ENCODE results near the gene EIF4E3. TPM values are rescaled to one million over a fixed set of nuclear protein-coding genes. Genes with fewer than 3 reads are reported as not detected.

Gene EIF4E3
- total and polyA plus RNA-seq, 2 of the 13 experiments (the other 11 are each of a cell fraction or from before 2014, with no cell fraction given) = 0.07 to 0.15 TPM

DNA sequence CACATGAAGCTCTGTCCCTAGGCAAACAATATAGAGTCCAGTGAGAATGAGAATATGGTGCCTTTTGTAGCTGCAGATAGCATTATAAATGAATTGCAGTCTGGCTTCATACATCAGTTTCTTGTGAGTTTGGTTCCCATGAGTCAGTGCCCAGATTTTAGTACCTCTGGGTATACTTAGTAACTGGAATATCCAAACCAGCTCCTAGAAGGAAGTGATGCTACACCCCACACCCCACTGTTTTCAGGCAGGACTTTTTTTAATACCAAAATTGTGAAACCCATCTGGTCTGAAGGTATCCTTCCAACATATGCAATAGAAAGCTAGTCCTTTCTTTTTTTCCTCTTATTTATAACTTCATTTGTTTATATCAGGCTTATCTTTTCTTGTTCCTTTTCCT, 99.5 kb downstream of the EIF4E3 start:
- no TSS peak for BruUV-seq (replicated peaks)
- POLR2A ChIA-PET = no interaction called here
- CTCF ChIA-PET (ENCODE audit: low intra/inter-chr PET ratio, low total read pairs) = no interaction called here
- DNase-seq (ENCODE audit: low spot score) (no peak), FAIRE-seq (no peak), ATAC-seq (no peak)
- Histone ChIP-seq H3K9ac (ENCODE audit: insufficient read depth, low read depth, low read length) (no peak overlapping the region), H3K27me3 (ENCODE audit: control insufficient read depth in 1 of 2, insufficient read depth in 2 of 2, low read length in 2 of 2) (peaks cover 2 to 26% of the 10 kb centered on the region in 2 experiments; a peak in 3 of 5 replicates), H3K36me3 (replicated peaks in 1 of 2; ENCODE audit: control insufficient read depth in 1 of 2, insufficient read depth in 2 of 2, low read length in 2 of 2) (no peaks in the 10 kb centered on the region), H3K4me2 (ENCODE audit: low read depth, low read length) (no peak overlapping the region), H3K4me3 (replicated peaks in 1 of 3; ENCODE audit: insufficient read depth in 1 of 3, low read depth in 2 of 3, low read length in 3 of 3) (no peak overlapping the region), H3K27ac (ENCODE audit: extremely low read length, insufficient read depth, low read length) (no peak overlapping the region), H3K4me1 (ENCODE audit: insufficient read depth, low read length) (no peaks in the 10 kb centered on the region), H4K20me1 (ENCODE audit: insufficient read depth, low read length) (no peaks in the 10 kb centered on the region), H2AFZ (ENCODE audit: low read length) (no peak overlapping the region), H3K9me3 (ENCODE audit: low read length) (0 out of 2 replicates have a peak, but pooled peaks cover 3% of the 10 kb centered on the region), H3K79me2 (ENCODE audit: insufficient read depth, low read length) (no peaks in the 10 kb centered on the region)
- in situ Hi-C loops (cut with HindIII; ENCODE audit: extremely low pct_ligation_motif_present, low pct_unique_long_range_greater_than_20kb) = no loop called here
- intact Hi-C loops (cut with micrococcal nuclease; ENCODE audit: unreplicated experiment) = no loop called here
- TF ChIP-seq ARHGAP35 (CRISPR knock-in tag; IDR thresholded peaks at IDR 0.05; ENCODE audit: borderline replicate concordance) (no peak), ZNF260 (CRISPR knock-in tag; IDR thresholded peaks at IDR 0.05; ENCODE audit: borderline replicate concordance, low read depth) (no peak), CHD4 (IDR thresholded peaks at IDR 0.05; ENCODE audit: borderline replicate concordance, low read length) (no peak), GATAD1 (CRISPR knock-in tag; IDR thresholded peaks at IDR 0.05) (no peak), ELF4 (CRISPR knock-in tag; IDR thresholded peaks at IDR 0.05; ENCODE audit: borderline replicate concordance) (no peak), ZBTB1 (CRISPR knock-in tag; IDR thresholded peaks at IDR 0.05; ENCODE audit: borderline replicate concordance) (no peak), KDM6A (CRISPR knock-in tag; IDR thresholded peaks at IDR 0.05; ENCODE audit: low read depth) (no peak), ZSCAN31 (CRISPR knock-in tag; IDR thresholded peaks at IDR 0.05; ENCODE audit: low read depth) (no peak), E2F5 (CRISPR knock-in tag; conservative IDR thresholded peaks at IDR 0.05) (no peak)

Other genes starting within 250 kb of the EIF4E3 start
- gene FOXP1, start 141.7 kb downstream of the EIF4E3 start, total RNA-seq (2016; rRNA removed; fragmentation: Illumina TruSeq; extraction: Trizol) = 43.3 and 59.0 TPM in 2 replicates
- gene FOXP1, start 141.7 kb downstream of the EIF4E3 start, polyA plus RNA-seq (2011; rRNA removed) = 36.0 and 40.4 TPM in 2 replicates
- gene GPR27, start 28.5 kb upstream of the EIF4E3 start, total RNA-seq (2016; rRNA removed; fragmentation: Illumina TruSeq; extraction: Trizol) = not detected in 2 replicates
- gene GPR27, start 28.5 kb upstream of the EIF4E3 start, polyA plus RNA-seq (2011; rRNA removed) = not detected in 2 replicates
- gene PROK2, start 59.7 kb upstream of the EIF4E3 start, total RNA-seq (2016; rRNA removed; fragmentation: Illumina TruSeq; extraction: Trizol) = not detected in 2 replicates
- not detected in 2 replicates for gene PROK2, start 59.7 kb upstream of the EIF4E3 start, polyA plus RNA-seq (2011; rRNA removed)

Measured in HepG2 (cell line).